ENCODE data around the gene HTR1B.

- TF ChIP-seq USF1 (IDR thresholded peaks at IDR 0.05): no peak
- no peak for TF ChIP-seq FOXM1 (IDR thresholded peaks at IDR 0.05; ENCODE audit: borderline replicate concordance, low read depth)
- no peak for TF ChIP-seq NFIC (IDR thresholded peaks at IDR 0.05)
- TF ChIP-seq TAF1 (IDR thresholded peaks at IDR 0.05; ENCODE audit: low read depth): no peak
- peak; percentile 70 for TF ChIP-seq RAD21 (IDR thresholded peaks at IDR 0.05; ENCODE audit: low read depth)
- no peak for TF ChIP-seq ZBTB7A (IDR thresholded peaks at IDR 0.05; ENCODE audit: low read depth)
- TF ChIP-seq TCF12 (IDR thresholded peaks at IDR 0.05; ENCODE audit: low read depth): no peak
- no peak for TF ChIP-seq MAX (IDR thresholded peaks at IDR 0.05)
- TF ChIP-seq EGR1 (IDR thresholded peaks at IDR 0.05): no peak
- no peak for TF ChIP-seq REST (IDR thresholded peaks at IDR 0.05; ENCODE audit: low read depth)
- TF ChIP-seq EP300 (IDR thresholded peaks at IDR 0.05; ENCODE audit: borderline replicate concordance): no peak
- no peak for TF ChIP-seq YY1 (IDR thresholded peaks at IDR 0.05; ENCODE audit: low read depth)
- TF ChIP-seq CEBPB (IDR thresholded peaks at IDR 0.05): no peak
Measured at GRCh38 chr6:77457720-77458349, 5.5 kb downstream of the HTR1B start.
